ENCODE results near the gene ADAMTSL1.

GRCh38 chr9:18579536-18579935 is 105.6 kb downstream of the ADAMTSL1 start:
- TF ChIP-seq POLR2A (IDR thresholded peaks at IDR 0.05) (no peak), CTCF (IDR thresholded peaks at IDR 0.05) (no peak)

All from suprapubic skin (tissue), 3 donors.